ENCODE measurements around the gene FFAR3.
"Not testable (repeated sequence)": the region's sequence is repeated elsewhere in the genome, so short reads cannot be mapped to it uniquely, and the experiment has no call there.

FFAR3 gene

GRCh38 chr19:35350591-35350990 is 7.7 kb upstream of the FFAR3 start:
- no peak for DNase-seq (ENCODE audit: low read depth in 2 of 2)

- DNase-seq (ENCODE audit: low read depth in 2 of 2): no peak
Observed at GRCh38 chr19:35351411-35352176, 6.7 kb upstream of the FFAR3 start.

- no peak for DNase-seq (ENCODE audit: low read depth in 2 of 2)
Observed at GRCh38 chr19:35352177-35352447, 6.1 kb upstream of the FFAR3 start.

- DNase-seq (ENCODE audit: low read depth in 2 of 2): peak; percentile 42 to 62
Observed at GRCh38 chr19:35352448-35353304, 5.6 kb upstream of the FFAR3 start.

GRCh38 chr19:35353635-35354034 is 4.6 kb upstream of the FFAR3 start:
- no peak for DNase-seq (ENCODE audit: low read depth in 2 of 2)

- DNase-seq (ENCODE audit: low read depth in 2 of 2): no peak
Observed at GRCh38 chr19:35354898-35355297, 3.4 kb upstream of the FFAR3 start.

- DNase-seq (ENCODE audit: low read depth in 2 of 2): no peak
Observed at GRCh38 chr19:35355791-35356460, 2.3 kb upstream of the FFAR3 start.

GRCh38 chr19:35358834-35359233 is 574 bp downstream of the FFAR3 start:
- DNase-seq (ENCODE audit: low read depth in 2 of 2): not testable (repeated sequence)

GRCh38 chr19:35359395-35359794 is 1.1 kb downstream of the FFAR3 start:
- not testable (repeated sequence) for DNase-seq (ENCODE audit: low read depth in 2 of 2)

- not testable (repeated sequence) for DNase-seq (ENCODE audit: low read depth in 2 of 2)
Observed at GRCh38 chr19:35360081-35360480, 1.8 kb downstream of the FFAR3 start.

GRCh38 chr19:35360880-35361420 is 2.7 kb downstream of the FFAR3 start:
- DNase-seq (ENCODE audit: low read depth in 2 of 2): no peak

- DNase-seq (ENCODE audit: low read depth in 2 of 2): no peak
Observed at GRCh38 chr19:35362261-35363000, 4.2 kb downstream of the FFAR3 start.

- DNase-seq (ENCODE audit: low read depth in 2 of 2): no peak
Observed at GRCh38 chr19:35363001-35363590, 4.8 kb downstream of the FFAR3 start.

GRCh38 chr19:35363711-35364425 is 5.6 kb downstream of the FFAR3 start:
- no peak for DNase-seq (ENCODE audit: low read depth in 2 of 2)

- no peak for DNase-seq (ENCODE audit: low read depth in 2 of 2)
Observed at GRCh38 chr19:35365303-35365702, 7.0 kb downstream of the FFAR3 start.

- no peak for DNase-seq (ENCODE audit: low read depth in 2 of 2)
Observed at GRCh38 chr19:35368378-35368777, 10.1 kb downstream of the FFAR3 start.

- no peak for DNase-seq (ENCODE audit: low read depth in 2 of 2)
Observed at GRCh38 chr19:35369522-35369921, 11.3 kb downstream of the FFAR3 start.

- DNase-seq (ENCODE audit: low read depth in 2 of 2): no peak
Observed at GRCh38 chr19:35370722-35371121, 12.5 kb downstream of the FFAR3 start, which contains the start of gene GPR42. Gene GPR42 (plus strand): TSS chr19:35371068. CDS start chr19:35371360, 292 bp downstream.

- DNase-seq (ENCODE audit: low read depth in 2 of 2): no peak
Observed at GRCh38 chr19:35373492-35373891, 15.2 kb downstream of the FFAR3 start.

GRCh38 chr19:35374031-35374430 is 15.8 kb downstream of the FFAR3 start:
- DNase-seq (ENCODE audit: low read depth in 2 of 2): not testable (repeated sequence)

Data from stimulated activated CD8-positive, alpha-beta memory T cell treated with anti-CD3 and anti-CD28 coated beads, Interleukin-7, amount 100 ng/mL, for 4 hours (primary cell).